ENCODE results near the gene INSR.
"Not testable (repeated sequence)": the region's sequence is repeated elsewhere in the genome, so short reads cannot be mapped to it uniquely, and the experiment has no call there.

The INSR gene

DNA sequence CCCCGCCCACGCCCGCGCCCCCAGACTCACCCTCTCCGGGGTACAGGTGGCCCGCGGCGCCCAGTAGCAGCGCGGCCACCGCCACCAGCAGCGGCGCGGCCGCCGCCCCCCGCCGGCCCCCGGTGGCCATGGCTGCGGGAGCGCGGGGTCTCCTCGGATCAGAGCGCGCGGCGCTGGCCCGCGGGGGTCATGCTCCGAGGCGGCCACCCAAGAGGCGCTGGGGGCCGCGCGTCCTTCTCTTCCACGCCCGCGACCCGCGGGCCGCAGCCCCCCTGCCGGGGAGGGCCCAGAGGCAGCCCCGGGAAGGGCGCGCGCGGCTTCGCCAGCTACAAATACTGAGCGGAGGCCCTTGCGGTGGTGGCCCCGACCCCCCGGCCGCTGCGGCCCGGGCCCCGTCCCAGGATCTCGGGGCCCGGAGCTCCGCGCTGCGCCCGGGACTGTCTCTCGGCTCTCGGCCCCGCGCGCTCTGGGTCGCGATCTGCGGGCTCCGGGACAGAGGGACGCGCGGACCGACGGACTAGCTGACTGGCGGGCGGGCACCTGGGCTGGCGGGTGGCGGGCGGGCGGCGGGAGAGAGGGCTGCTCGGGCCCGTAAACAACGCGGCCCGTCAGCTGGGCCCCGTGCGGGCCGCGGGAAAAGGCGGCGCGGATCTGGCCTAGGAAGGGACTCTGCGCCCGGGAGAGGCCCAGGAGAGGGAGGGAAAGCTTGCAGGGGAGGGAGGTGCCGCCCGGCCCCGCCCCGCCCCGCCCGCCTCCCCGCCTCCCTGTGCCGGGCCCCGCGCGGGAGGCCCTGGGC is at the start of gene INSR:
TSS of gene INSR (minus strand) at position 653 of the 796 bp plus-strand sequence. CDS start at position 130, 523 bp downstream.
- DNase-seq = peak; percentile 94

- DNase-seq = no peak
Observed at GRCh38 chr19:7342143-7342542, 47.9 kb upstream of the INSR start.

DNA sequence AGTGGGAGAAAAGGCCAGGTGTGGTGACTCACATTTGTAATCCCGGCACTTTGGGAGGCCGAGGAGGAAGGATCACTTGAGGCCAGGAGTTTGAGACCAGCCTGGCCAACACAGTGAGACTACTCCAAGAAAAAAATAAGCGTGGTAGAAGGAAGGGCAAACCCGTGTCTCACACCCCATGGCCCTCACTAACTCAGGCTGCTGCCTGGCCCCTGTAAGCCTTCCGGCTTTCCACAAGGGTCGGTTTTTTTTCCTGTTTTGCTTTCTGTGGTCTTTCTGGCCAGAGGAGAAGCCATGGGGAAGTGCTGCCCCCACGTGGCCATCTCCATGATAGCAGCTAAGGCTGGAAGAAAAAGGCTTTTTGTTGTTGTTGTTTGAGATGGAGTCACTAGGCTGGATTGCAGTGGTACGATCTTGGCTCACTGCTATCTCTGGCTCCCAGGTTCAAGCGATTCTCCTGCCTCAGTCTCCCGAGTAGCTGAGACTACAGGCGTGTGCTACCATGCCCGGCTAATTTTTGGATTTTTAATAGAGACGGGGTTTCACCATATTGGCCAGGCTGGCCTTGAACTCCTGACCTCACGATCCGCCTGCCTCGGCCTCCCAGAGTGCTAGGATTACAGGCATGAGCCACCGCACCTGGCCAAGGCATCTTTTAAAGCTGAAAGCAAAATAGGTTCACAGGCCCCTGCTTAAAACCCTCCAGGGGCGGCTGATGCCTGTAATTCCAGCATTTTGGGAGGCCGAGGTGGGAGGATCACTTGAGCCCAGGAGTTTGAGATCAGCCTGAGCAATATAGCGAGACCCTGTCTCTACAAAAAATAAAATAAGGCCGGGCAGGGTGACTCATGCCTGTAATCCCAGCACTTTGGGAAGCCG is 47.0 kb upstream of the INSR start:
- DNase-seq = peak; percentile 84

- DNase-seq = no peak
Observed at GRCh38 chr19:7337380-7338194, 43.4 kb upstream of the INSR start.

GRCh38 chr19:7336321-7336973 is 42.2 kb upstream of the INSR start:
- DNase-seq = no peak

- no peak for DNase-seq
Observed at GRCh38 chr19:7333198-7334118, 39.2 kb upstream of the INSR start.

DNA sequence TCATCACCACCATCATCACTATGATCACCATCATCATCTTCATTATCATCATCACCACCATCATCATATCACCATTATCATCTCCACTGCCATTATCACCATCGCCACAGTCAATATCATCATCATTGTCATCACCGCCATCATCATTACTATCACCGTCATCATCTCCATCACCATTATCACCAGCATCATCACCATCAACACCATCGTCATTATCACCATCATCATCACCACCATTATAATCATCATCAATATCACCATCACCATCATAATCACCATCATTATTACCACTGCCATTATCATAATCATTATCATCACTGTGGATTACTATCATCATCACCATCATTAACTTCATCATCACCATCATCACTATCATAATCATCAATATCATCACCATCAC is 37.2 kb upstream of the INSR start:
- DNase-seq = no peak

DNA sequence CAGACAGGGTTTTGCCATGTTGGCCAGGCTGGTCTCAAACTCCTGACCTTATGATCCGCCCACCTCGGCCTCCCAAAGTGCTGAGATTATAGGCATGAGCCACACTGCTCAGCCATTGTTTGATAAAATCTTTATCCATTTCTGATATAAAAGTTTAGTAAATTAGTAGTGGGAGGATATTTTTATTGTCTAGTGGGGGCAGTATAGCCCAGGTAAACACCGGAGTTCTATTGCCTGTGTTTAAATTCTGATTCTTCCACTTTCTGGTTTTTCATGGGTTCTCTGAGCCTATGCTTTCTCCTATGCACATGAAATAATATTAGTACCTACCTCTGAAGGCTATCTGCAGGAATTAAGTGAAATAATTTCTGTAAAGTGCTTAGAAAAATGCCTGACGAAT is 34.4 kb upstream of the INSR start:
- DNase-seq = no peak

DNA sequence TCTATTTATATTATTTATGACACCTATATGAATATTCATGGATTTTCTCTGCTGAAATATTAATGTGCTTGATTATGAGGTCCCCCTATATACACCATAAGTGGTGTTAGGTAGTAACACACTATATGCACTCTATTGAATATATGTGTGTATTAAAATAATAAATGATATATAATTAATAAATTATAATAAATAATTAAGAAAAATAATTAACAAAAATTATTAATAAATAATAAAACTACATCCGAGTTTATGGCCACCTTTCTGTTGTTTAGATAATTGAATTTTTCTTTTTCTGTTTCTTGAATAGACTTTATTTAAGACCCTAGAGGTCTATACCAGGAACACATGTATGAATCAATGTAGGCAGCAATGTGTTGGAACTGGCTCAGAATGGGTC is 33.6 kb upstream of the INSR start:
- DNase-seq = no peak

GRCh38 chr19:7326105-7326877 is 32.1 kb upstream of the INSR start:
- no peak for DNase-seq

DNA sequence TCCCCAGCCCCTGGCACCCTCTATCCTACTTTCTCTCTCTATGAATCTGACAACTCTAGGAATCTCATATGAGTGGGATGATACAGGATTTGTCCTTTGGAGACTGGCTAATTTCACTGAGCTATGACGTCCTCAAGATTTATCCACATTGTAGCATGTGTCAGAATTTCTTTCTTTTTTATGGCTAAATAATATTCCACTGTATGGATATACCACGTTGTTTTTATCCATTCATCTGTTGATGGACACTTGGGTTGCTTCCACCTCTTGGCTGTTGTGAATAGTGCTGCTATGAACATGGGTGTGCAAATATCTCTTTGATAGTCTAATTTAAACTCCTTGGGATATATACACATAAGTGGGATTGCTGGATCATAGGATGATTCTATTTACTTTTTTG is 24.0 kb upstream of the INSR start:
- no peak for DNase-seq

GRCh38 chr19:7312816-7313215 is 18.6 kb upstream of the INSR start:
- no peak for DNase-seq

GRCh38 chr19:7311911-7312310 is 17.7 kb upstream of the INSR start:
- DNase-seq = no peak

- not testable (repeated sequence) for DNase-seq
Observed at GRCh38 chr19:7308327-7308726, 14.1 kb upstream of the INSR start.

GRCh38 chr19:7307590-7308218 is 13.5 kb upstream of the INSR start:
- DNase-seq = no peak

- no peak for DNase-seq
Observed at GRCh38 chr19:7304200-7304599, 10.0 kb upstream of the INSR start.

GRCh38 chr19:7303470-7303869 is 9.3 kb upstream of the INSR start:
- DNase-seq = no peak

DNA sequence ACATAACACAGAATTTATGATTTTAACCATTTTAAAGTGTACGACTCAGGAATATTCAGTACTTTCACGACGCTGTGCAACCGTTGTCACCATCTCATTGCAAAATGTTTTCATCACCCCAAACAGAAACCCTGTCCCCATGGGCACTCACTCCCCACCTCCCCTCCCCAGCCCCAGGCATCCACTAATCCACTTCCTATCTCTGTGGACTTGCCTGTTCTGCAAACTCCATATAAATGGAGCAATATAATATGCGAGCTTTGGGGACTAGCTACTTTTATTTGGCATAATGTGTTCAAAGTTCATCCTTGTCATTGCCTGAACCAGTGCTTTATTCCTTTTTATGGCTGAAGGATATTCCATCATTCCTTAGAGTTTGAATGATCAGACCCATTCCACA is 7.3 kb upstream of the INSR start:
- DNase-seq = no peak

- no peak for DNase-seq
Observed at GRCh38 chr19:7297742-7298141, 3.5 kb upstream of the INSR start.

- no peak for DNase-seq
Observed at GRCh38 chr19:7295912-7296536, 1.8 kb upstream of the INSR start.

Data from left hindlimb (tissue), 1 donor.